Skeletal muscle satellite cell (primary cell): Measurements from ENCODE around the gene TPRA1.
A peak's percentile ranks its signal among the peaks of the same experiment; 100 is the strongest.

Experiments used
- H3K27me3 ChIP-seq: 2 replicates; pipeline ENCODE4 v1.7.0; 2013; ENCODE audit warnings: low read length; ENCODE audit not compliant: control insufficient read depth, insufficient read depth
- H3K36me3 ChIP-seq: 2 replicates; pipeline ENCODE4 v1.7.0; 2013; ENCODE audit warnings: mild to moderate bottlenecking, control low read depth, low read length; ENCODE audit not compliant: insufficient read depth
- H3K4me1 ChIP-seq: 2 replicates; pipeline ENCODE4 v1.7.0; 2013; ENCODE audit warnings: low read length; ENCODE audit not compliant: control insufficient read depth, insufficient read depth
- H3K4me2 ChIP-seq: 2 replicates; pipeline ENCODE4 v1.7.0; 2013; ENCODE audit warnings: mild to moderate bottlenecking, low read length
- H3K4me3 ChIP-seq: 2 replicates; pipeline ENCODE4 v1.7.0; 2013; ENCODE audit warnings: low read length
- H3K9ac ChIP-seq: 2 replicates; pipeline ENCODE4 v1.7.0; 2013; ENCODE audit warnings: mild to moderate bottlenecking, low read depth, low read length, moderate library complexity
- H3K9me3 ChIP-seq: replicated peaks from 2 replicates; pipeline ENCODE4 v1.7.0; 2013; ENCODE audit warnings: mild to moderate bottlenecking, control low read depth, low read length

Gene TPRA1

DNA sequence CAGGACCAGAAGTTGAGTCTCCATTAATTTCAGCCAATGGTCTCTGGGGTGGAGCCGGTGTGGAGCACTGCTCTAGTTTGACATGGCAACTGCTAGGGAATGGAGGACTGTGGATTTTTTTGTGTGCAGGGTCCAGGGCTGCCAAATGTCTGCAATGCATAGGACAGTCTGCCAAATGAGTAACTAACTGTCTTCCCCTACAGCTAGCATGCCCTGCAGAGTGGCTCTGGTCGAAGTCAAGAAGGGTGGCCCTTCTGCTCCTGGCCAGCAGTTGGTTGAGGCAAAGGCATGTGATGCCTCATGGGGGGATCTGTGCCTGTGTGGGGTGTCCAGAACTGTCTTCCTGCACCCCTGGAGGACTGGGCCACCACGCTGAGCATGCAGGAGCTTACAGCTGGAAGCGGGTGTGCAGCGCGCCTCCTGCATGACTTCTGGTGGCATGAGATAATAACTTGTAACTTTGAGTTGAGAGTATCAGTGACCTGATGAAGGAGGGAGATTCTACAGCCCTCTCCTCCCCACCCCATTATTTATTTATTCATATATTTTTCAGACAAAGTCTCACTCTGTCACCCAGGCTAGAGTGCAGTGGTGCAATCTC is 4.6 kb downstream of the TPRA1 start:
- H3K4me2 ChIP-seq: no peak overlapping the region
- H3K4me1 ChIP-seq: peaks cover 20% of the 10 kb centered on the region
- H3K27me3 ChIP-seq: no peaks in the 10 kb centered on the region

DNA sequence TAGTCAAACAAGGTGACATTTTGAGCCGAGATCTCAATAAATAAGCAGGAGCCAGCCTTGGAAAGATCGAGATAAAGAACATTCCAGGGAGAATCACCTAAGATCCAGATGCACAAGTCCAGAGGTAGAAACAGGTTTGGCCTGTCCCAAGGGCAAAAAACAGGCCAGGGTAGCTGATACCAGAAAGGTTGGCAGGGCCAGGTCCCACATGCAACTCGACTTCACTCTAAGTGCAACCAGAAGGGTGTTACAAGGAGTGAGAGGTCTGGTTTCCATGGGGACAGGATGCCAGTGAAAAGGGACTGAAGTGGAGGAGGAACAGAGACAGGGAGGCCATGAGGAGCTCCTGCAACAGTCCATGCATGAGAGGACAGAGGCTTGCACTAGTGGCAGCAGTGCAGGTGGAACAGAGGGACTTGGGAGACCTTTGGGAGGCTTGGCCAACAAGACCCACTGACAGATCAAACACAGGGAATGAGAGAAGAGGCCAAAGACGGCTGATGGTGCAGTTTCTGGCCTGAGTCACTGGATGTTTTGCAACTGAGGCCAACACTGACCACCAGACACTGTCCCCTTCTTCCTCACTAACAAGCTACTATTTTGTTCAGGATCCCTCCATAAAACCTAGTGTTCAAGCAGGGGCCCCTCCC is 5.2 kb downstream of the TPRA1 start:
- Histone ChIP-seq H3K9ac (no peak overlapping the region), H3K4me3 (no peak overlapping the region), H3K4me1 (peaks cover 20% of the 10 kb centered on the region), H3K4me2 (no peak overlapping the region), H3K9me3 (no peaks in the 10 kb centered on the region), H3K27me3 (no peaks in the 10 kb centered on the region), H3K36me3 (peaks cover 11% of the 10 kb centered on the region)

More for the DNA sequence above, 4.6 kb downstream of the TPRA1 start:
- H3K9me3 ChIP-seq: no peaks in the 10 kb centered on the region
- H3K9ac ChIP-seq: no peak overlapping the region
- no peak overlapping the region for H3K4me3 ChIP-seq
- H3K36me3 ChIP-seq: peaks cover 5% of the 10 kb centered on the region

GRCh38 chr3:127584734-127585133 is 5.8 kb downstream of the TPRA1 start:
- Histone ChIP-seq H3K4me2 (no peak overlapping the region), H3K4me3 (no peak overlapping the region), H3K27me3 (no peaks in the 10 kb centered on the region), H3K9me3 (no peaks in the 10 kb centered on the region), H3K36me3 (peaks cover 14% of the 10 kb centered on the region), H3K4me1 (peaks cover 20% of the 10 kb centered on the region), H3K9ac (no peak overlapping the region)

DNA sequence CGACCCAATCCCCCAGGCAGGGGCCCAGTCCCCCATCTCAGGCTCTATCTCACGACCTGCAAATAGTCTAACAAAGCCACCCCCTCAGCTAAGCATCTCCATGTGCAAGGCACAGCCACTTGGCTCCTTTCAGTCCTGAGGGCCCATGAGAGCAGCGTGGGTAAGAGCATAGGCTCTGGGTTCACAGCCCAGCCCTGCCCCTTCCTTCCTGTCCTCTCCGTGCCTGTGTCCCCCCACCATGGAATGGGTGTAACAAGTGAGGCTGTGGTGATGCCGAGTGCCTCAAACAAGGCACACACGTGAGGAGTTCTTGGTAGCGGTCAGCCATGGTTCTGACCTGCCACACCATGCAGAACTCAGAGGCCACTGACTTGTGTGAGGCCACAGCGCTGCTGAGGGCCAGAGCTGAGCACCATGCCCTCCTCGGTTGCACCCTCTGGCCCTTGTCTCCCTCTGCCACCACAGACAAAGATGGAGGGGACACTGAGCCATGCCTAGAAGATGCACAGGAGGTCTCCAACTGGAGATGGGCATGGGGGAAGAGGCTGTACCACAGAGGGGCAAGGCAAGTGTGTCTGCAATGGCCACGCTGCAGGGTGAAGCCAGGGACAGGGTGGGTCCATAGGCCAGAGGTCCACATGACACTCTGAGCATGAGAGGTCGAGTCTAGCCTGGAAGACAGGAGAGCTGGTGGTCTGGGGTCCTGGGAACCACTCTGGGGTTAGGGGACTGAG is 10.0 kb downstream of the TPRA1 start:
- no peak overlapping the region for H3K9ac ChIP-seq

DNA sequence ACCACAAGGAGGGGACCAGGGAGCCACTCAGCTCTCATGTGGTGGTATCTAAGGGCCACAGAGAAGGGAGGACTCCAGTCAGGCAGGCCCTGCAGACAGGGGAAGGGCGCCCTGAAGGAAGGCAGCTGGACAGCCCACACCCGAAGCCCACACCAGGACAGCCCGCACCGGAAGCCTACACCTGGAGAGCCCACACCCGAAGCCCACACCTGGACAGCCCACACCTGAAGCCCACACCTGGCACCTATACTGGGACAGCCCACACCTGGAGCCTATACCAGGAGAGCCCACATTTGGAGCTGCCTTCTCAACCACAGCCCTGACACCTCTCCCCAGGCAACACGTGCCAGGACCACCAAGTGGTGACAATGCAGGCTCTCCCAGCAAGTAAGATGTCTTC is 11.7 kb downstream of the TPRA1 start:
- H3K9me3 ChIP-seq: no peaks in the 10 kb centered on the region
- no peaks in the 10 kb centered on the region for H3K27me3 ChIP-seq

More for the DNA sequence above, 10.0 kb downstream of the TPRA1 start:
- Histone ChIP-seq H3K4me2 (no peak overlapping the region), H3K9me3 (no peaks in the 10 kb centered on the region), H3K4me1 (peaks cover 6% of the 10 kb centered on the region), H3K36me3 (peaks cover 37% of the 10 kb centered on the region), H3K4me3 (no peak overlapping the region), H3K27me3 (no peaks in the 10 kb centered on the region)

GRCh38 chr3:127578168-127578567 is 12.4 kb downstream of the TPRA1 start:
- no peaks in the 10 kb centered on the region for H3K4me1 ChIP-seq
- H3K4me2 ChIP-seq: no peak overlapping the region
- no peak overlapping the region for H3K9ac ChIP-seq
- H3K9me3 ChIP-seq: no peaks in the 10 kb centered on the region
- H3K4me3 ChIP-seq: no peak overlapping the region
- H3K27me3 ChIP-seq: no peaks in the 10 kb centered on the region
- H3K36me3 ChIP-seq: peaks cover 54% of the 10 kb centered on the region

More for the DNA sequence above, 11.7 kb downstream of the TPRA1 start:
- peaks cover 48% of the 10 kb centered on the region for H3K36me3 ChIP-seq
- no peak overlapping the region for H3K4me2 ChIP-seq
- no peak overlapping the region for H3K4me3 ChIP-seq
- H3K9ac ChIP-seq: no peak overlapping the region
- H3K4me1 ChIP-seq: no peaks in the 10 kb centered on the region

DNA sequence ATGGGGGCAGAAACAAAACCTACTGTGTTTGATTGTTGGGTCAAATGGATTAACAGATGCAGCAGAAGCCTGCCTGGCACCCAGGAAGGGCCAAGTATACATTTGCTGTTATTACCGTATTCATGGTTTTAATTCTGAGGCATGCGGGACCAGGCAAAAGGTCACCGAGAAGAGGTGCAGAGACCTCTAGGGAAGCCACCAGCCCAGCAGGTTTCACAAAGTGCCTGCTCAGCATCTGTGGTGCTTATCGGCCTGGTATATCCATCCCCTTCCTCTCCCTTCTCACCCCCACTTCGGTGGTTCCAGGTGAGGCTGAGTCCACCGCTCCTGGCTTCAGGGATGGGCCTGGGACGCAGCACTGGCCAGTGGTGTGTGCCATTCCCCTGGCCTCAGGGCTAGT is 13.1 kb downstream of the TPRA1 start:
- H3K4me2 ChIP-seq: no peak overlapping the region
- peaks cover 62% of the 10 kb centered on the region for H3K36me3 ChIP-seq
- no peak overlapping the region for H3K4me3 ChIP-seq
- no peaks in the 10 kb centered on the region for H3K9me3 ChIP-seq
- no peak overlapping the region for H3K9ac ChIP-seq
- no peaks in the 10 kb centered on the region for H3K4me1 ChIP-seq
- no peaks in the 10 kb centered on the region for H3K27me3 ChIP-seq

DNA sequence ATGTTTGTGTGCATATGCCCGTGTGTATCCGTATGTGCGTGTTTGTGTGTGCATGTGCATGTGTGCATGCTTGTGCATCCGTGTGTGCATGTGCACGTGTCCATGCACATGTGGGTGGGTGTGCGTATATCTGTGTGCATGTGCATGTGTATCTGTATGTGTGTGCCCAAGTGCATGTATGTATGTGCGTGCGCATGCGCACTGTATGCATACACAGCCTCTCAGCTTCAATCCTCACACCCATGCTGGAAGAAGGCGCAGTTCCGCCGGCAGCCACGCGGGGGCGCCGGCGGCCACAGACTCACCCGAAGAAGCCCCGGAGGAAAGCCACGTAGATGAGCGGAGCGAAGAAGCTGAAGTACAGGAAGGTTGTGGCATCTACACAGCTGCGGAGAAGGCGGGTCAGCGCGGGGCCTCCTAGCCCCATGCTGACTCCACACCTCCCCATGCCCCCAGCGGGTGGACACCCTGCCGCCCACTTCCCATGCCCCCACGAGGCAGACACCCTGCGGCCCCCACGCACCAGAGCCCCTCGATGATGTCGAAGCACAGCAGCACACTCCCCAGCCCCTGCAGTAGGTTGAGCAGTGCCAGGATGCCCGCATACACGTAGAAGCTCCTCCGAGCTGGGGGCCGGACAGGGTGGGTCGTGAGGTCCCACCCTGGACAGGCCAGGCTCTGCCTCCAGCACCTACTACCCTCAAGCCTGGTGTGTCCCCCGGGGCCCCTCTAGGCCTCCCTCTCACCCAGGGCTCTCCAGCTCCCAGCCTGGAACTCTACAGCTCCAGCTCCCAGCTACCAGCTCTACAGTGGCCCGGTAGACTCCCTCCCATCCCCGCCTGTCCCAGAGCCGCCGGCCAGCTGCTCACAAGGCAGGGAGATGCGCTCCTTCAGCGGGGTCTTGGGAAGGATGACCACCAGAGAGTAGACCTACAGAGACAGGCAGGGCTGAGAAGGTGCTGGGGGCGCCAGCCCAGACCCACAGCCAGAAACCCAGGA is 15.4 kb downstream of the TPRA1 start:
- no peaks in the 10 kb centered on the region for H3K4me1 ChIP-seq
- H3K27me3 ChIP-seq: no peaks in the 10 kb centered on the region
- H3K9ac ChIP-seq: peak overlapping the region; percentile 1
- peaks cover 68% of the 10 kb centered on the region for H3K36me3 ChIP-seq
- no peak overlapping the region for H3K4me3 ChIP-seq
- no peak overlapping the region for H3K4me2 ChIP-seq
- no peaks in the 10 kb centered on the region for H3K9me3 ChIP-seq

DNA sequence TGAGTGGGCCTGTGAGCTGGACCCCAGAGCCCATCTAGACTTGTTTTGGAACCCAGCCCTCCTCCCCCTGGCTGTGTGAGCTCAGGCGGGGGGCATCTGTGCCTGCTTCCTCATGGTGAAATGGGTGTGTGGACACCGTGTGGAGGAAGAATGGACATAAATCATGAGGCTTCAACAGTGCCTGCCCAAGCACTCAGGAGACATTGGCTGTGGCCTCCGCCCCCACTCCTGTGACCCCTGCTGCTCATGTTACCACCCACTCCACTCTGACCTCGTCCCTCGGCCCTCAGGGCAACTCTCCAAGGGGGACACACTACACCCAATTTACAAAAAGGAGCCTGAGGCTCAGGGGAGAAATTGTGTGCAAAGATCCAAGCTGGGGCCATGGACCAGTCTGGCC is 16.6 kb downstream of the TPRA1 start:
- H3K36me3 ChIP-seq: peaks cover 58% of the 10 kb centered on the region
- no peaks in the 10 kb centered on the region for H3K4me1 ChIP-seq
- no peaks in the 10 kb centered on the region for H3K27me3 ChIP-seq

DNA sequence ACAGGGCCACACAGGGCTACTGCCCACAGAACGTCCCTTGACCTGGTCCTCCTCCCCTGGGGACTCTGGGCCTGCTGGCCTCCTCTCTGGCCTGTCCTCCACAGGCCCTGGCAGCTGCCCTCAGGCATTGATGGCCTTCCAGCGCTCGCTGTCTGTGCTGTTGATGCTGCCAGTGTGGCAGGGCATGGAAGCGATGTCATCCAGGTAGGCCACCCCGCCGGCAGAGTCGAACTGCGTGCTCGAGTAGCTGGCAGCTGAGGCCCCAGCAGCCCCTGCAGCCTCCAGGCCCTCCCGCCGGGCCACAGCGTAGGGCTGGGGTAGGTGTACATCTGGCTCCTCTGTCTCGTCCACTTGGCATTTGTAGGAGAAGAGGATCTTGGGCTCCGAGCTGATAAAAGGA is 17.1 kb downstream of the TPRA1 start:
- H3K9ac ChIP-seq: no peak overlapping the region
- no peak overlapping the region for H3K4me2 ChIP-seq
- peaks cover 57% of the 10 kb centered on the region for H3K36me3 ChIP-seq

More for the DNA sequence above, 16.6 kb downstream of the TPRA1 start:
- no peak overlapping the region for H3K9ac ChIP-seq
- no peak overlapping the region for H3K4me3 ChIP-seq
- H3K4me2 ChIP-seq: no peak overlapping the region
- no peaks in the 10 kb centered on the region for H3K9me3 ChIP-seq

DNA sequence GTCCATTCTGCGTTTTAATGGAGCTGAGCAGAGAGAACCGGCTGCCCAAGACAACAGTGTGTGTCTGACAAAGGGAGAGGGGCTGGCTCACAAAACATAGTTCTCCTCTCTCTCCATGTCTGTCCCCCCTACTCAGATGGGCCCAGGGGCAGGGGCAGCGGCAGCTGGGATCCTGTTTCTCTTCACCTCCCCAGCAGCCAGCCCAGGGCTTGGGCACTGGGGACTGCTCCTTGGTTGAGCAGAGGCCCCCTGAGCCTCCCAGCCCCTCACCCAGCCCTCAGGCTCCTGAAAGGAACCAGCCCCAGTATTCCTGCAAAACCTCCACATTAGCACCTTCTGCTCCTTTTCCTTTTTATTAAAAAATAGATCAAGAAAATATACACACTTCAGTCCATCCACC is 17.8 kb downstream of the TPRA1 start:
- H3K4me3 ChIP-seq: no peak overlapping the region
- H3K36me3 ChIP-seq: peaks cover 57% of the 10 kb centered on the region
- H3K4me2 ChIP-seq: no peak overlapping the region
- no peak overlapping the region for H3K9ac ChIP-seq
- no peaks in the 10 kb centered on the region for H3K9me3 ChIP-seq
- H3K27me3 ChIP-seq: no peaks in the 10 kb centered on the region
- H3K4me1 ChIP-seq: no peaks in the 10 kb centered on the region

More for the DNA sequence above, 17.1 kb downstream of the TPRA1 start:
- Histone ChIP-seq H3K4me1 (no peaks in the 10 kb centered on the region), H3K9me3 (no peaks in the 10 kb centered on the region), H3K27me3 (no peaks in the 10 kb centered on the region), H3K4me3 (no peak overlapping the region)
